Retinal pigment epithelial cell (primary cell): Measurements from ENCODE around the gene TMEM60.

Source experiments
- DNase-seq: peaks from one replicate; pipeline ENCODE4 v3.0.0-alpha.2; 2010; ENCODE audit warnings: low read depth
- H3K4me3 ChIP-seq: 2 replicates; pipeline ENCODE4 v1.5.1; 2011; ENCODE audit warnings: mild to moderate bottlenecking, low read length, control low read depth, moderate library complexity
- TF ChIP-seq, protein P1 (sequence below): conservative IDR thresholded peaks from 2 replicates; pipeline ENCODE4 v1.5.1; 2011; ENCODE audit warnings: low read depth, low read length, control low read depth, inconsistent platforms

The TMEM60 gene

DNA sequence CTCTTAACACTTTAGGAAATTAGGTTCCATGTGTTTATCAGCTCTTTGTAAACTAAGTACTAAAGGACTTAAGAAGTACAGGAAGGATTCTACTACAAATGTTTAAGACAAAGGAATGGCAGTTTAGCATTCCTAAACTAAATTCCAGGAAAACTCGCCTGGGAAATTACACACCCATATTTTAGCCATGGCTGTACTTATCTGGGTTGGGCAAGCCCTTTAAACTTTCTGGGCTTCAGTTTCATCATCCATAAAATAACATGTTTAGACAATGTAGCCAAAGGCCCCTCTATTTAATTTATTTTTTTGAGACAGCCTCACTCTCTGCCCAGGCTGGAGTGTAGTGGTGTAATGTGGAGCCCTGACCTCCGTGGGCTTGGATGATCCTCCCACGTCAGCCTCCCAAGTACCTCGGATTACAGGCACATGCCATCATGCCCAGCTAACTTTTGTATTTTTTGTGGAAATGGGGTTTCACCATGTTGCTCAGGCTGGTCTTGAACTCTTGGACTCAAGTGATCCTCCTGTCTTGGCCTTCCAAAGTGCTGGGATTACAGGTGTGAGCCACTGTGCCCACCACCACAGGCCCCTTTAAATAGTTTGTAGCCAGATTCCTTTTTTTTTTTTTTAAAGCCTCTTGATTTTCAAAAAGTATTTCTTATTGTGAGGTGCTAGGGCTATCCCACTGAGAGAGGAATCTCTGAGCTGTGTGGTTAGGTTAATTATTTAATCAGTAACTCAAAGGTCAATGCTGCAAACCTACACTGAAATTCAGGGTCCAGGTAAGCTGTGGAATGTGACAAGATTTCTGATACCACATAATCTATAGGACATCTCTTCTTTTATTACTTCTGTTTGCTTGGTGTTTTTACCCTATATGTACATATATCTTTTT, 32.1 kb downstream of the TMEM60 start:
- TF ChIP-seq, protein P1, sequence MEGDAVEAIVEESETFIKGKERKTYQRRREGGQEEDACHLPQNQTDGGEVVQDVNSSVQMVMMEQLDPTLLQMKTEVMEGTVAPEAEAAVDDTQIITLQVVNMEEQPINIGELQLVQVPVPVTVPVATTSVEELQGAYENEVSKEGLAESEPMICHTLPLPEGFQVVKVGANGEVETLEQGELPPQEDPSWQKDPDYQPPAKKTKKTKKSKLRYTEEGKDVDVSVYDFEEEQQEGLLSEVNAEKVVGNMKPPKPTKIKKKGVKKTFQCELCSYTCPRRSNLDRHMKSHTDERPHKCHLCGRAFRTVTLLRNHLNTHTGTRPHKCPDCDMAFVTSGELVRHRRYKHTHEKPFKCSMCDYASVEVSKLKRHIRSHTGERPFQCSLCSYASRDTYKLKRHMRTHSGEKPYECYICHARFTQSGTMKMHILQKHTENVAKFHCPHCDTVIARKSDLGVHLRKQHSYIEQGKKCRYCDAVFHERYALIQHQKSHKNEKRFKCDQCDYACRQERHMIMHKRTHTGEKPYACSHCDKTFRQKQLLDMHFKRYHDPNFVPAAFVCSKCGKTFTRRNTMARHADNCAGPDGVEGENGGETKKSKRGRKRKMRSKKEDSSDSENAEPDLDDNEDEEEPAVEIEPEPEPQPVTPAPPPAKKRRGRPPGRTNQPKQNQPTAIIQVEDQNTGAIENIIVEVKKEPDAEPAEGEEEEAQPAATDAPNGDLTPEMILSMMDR = no peak
- H3K4me3 ChIP-seq = no peak overlapping the region
- DNase-seq = no peak

DNA sequence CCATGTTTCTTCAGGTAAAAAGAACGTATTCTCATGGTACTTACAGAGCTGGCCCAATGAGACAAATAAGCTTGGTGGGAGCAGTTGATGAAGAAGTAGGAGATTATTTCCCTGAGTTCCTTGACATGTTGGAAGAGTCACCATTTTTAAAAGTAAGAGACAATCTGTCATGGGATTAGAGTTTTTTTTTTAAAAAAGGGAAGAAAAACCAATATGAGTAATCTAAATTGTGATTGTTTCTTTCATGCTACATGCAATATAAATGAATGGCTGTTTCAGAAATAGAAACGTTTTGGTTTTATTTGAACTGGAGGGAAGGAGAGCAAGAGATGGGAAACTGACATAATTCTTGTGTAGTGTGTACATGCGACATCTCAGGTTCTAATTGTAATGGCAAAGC, 32.8 kb downstream of the TMEM60 start:
- no peak overlapping the region for H3K4me3 ChIP-seq
- TF ChIP-seq, protein P1 = no peak
- DNase-seq = no peak

DNA sequence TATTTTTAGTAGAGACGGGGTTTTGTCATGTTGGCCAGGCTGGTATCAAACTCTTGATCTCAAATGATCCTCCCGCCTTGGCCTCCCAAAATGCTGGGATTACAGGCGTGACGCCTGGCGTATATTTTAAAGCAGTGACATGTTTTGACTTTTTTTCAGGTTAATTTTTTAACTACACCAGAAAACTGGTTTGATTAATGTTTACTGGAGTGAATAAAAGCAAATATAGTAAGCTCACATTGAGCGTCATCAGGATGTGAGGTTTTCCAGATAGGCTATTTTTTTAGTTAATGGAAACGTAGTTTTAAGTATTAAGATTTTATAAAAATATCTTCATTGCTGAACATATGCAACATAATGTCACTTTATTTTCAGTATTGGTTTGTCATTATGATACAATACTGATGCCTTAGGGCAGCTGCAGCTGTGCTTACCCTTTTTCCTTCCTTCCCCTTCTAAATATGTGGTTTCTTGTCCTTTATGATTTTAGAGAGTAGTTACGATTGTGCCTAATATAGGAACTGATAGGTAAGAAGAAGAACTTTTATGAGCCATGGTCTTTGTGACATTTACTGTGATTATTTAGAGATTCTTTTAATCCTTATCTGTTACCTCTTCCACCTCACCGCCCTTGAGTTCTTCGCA, 37.3 kb downstream of the TMEM60 start:
- DNase-seq = no peak
- TF ChIP-seq, protein P1 = no peak
- H3K4me3 ChIP-seq = no peak overlapping the region

DNA sequence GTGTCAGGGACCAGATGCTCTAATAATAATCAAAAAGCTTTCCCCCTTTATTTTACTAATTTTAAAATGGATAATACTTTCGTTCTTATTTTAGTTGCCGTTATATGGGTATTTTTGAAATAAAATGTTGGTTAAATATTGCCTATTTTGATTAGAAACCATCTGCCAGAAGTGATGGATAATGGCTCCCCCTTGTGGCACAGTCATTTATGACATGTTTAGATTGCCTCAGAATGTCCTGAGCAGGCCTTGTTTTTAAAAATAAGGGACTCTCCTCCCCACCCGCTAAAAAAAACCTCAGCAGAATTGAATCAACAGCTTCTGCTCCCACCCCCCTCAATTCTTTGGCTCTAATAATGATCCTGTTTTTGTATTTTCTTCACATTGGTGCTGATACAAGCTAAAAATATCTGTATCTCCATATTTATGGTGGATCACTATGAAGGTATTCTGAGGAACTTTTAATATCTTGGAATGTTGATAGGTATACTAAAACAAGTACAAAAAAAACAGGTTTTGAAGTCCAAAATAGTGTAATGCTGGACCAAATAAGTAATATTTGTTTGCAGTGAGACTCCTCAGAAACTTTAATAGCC, 38.8 kb downstream of the TMEM60 start:
- H3K4me3 ChIP-seq = no peak overlapping the region
- DNase-seq = peak; percentile 20
- TF ChIP-seq, protein P1 = peak; percentile 73

DNA sequence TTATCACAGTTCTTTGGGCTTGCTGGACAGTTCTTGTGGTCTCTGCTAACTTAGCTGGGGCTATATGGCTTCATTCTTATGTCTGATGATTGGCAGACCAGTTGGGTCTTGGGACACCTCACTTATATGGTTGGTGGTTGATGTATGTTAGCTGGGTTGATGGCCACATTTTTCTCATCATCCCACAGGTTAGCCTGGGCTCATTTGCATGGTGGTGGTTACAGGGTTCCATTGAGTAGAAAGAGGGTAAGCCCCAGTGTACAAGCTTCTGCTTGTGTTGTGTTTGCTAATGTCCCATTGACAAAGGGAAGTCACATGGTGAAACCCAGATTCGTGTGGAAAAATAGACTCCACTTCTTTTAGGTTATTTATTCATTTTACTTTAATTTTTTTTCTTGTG, 40.6 kb downstream of the TMEM60 start:
- no peak overlapping the region for H3K4me3 ChIP-seq
- TF ChIP-seq, protein P1 = no peak
- DNase-seq = no peak

DNA sequence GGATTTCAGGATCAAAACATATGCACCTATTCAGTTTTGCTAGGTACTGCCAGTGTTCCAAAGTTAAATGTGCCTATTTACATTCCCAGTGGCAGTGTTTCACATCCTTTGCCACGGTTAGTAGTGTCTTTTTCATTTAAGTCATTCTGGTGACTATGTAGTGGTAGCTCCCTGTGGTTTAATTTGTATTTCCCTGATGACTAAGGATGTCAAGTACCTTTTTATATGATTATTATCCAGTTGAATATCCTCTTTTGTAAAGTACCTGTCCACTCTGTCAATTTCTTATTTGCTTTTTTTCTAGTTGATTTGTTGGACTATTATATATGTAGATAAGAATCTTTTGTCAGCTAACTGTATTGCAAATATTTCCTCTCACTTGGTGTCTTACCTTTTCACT, 45.1 kb downstream of the TMEM60 start:
- TF ChIP-seq, protein P1 = no peak
- H3K4me3 ChIP-seq = no peak overlapping the region
- DNase-seq = no peak
